ENCODE measurements around the gene HOXB4. TPM values are rescaled to one million over a fixed set of nuclear protein-coding genes. Genes with fewer than 3 reads are reported as not detected.

Gene HOXB4
- total RNA-seq, result 0.53 and 2.6 TPM in 2 replicates

GRCh38 chr17:48577946-48578615 is at the start of gene HOXB4:
Gene HOXB4 (minus strand): TSS chr17:48578350. CDS start chr17:48578319, 31 bp downstream.

GRCh38 chr17:48626245-48627117 is 48.3 kb upstream of the HOXB4 start, which contains the start of gene HOXB9:
Gene HOXB9 (minus strand): TSS chr17:48626358. CDS start chr17:48626269, 89 bp downstream.

DNA sequence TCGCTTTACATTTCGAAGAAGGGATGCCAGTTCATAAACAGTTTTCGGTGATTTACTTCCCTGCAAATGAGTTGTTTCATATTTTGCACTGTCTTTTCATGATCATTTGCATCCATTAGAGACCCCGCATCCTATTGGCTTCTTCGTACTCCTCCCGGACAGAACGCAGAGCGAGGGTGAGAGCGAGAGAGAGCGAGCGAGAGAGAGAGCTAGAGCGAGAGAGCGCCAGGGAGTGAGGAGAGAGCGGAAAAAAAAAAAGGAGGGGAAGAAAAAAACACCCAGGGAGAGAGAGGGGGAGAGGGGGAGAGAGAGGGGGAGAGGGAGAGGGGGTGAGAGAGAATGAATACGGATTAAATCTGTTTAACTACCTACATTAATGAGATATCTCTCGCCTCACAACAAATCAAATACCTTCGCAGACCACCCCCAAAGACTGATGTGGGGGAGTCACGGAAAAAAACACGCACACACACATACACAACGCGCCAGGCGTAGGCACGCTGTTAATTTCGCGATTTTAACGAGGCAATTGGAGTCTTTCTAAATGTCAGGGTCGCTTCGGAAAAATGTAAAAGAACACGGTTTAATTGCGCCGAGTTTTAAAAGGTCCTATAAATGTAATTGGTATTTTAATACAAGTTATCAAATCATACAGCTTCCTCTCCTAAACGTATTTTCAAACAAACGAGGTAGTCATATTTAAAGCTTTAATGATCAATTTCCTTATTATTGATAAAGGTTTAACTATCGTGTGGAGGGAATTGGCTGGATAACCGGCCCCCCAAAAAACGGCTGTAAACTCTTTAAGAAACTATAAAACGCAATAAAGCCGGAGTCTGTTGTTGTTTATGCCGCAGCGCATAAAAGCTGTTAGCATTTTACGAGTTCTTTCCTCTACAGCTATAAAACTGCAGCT is 37.2 kb upstream of the HOXB4 start, which contains the start of gene HOXB8:
Gene HOXB8, minus strand, starts transcription at position 246 of the 916 bp plus-strand sequence. CDS start 588 bp downstream, outside the sequence.

GRCh38 chr17:48610282-48611211 is 32.4 kb upstream of the HOXB4 start, which contains the start of gene HOXB7:
Gene HOXB7 (minus strand): TSS chr17:48611017. CDS start chr17:48610918, 99 bp downstream.

GRCh38 chr17:48604770-48605329 is 26.7 kb upstream of the HOXB4 start, which contains the start of gene HOXB6:
Gene HOXB6 (minus strand): TSS chr17:48604986. CDS start chr17:48598150, 6,836 bp downstream.

GRCh38 chr17:48593126-48593829 is 15.1 kb upstream of the HOXB4 start, which contains the start of gene HOXB5:
Gene HOXB5 (minus strand): TSS chr17:48593779. CDS start chr17:48593682, 97 bp downstream.

GRCh38 chr17:48589831-48590606 is 11.9 kb upstream of the HOXB4 start, which contains the start of gene HOXB3:
Gene HOXB3 (minus strand): TSS chr17:48590241. CDS start chr17:48552474, 37,767 bp downstream.

DNA sequence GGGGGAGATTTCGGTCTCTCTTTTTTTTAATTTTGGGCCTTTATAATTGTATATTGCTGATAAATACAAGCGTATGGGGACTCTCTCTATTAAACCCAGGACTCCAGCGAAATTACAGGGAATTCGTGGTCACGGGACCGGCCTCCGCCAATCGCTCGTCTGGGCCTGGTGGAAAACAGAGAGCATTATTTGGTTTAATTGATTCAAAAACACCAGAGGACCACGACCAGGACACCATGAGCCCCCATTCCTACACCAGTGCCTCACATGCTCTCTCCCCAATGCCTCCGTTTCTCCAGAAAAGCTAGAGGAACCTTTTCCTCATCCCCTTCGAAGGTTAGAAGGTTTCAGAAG is 33.2 kb downstream of the HOXB4 start, which contains the start of gene HOXB2:
Gene HOXB2, minus strand, starts transcription at position 88 of the 354 bp plus-strand sequence. CDS start 198 bp downstream, outside the sequence.

GRCh38 chr17:48530887-48531272 is 47.3 kb downstream of the HOXB4 start, which contains the start of gene HOXB1:
Gene HOXB1 (minus strand): TSS chr17:48531011. CDS start chr17:48530904, 107 bp downstream.

Other genes with a start within 250 kb of the HOXB4 start
- not detected in 2 replicates for gene SKAP1, start 148.1 kb downstream of the HOXB4 start, total RNA-seq
- not detected in 2 replicates for gene HOXB1, start 47.3 kb downstream of the HOXB4 start, total RNA-seq
- gene HOXB2, start 33.2 kb downstream of the HOXB4 start, total RNA-seq, result 16.7 and 20.8 TPM in 2 replicates
- 5.5 and 6.4 TPM in 2 replicates for gene HOXB3, start 11.9 kb upstream of the HOXB4 start, total RNA-seq
- 0.18 TPM in 1 of 2 replicates, not detected in the other for gene HOXB5, start 15.4 kb upstream of the HOXB4 start, total RNA-seq
- gene HOXB6, start 26.6 kb upstream of the HOXB4 start, total RNA-seq, result 2.8 and 11.0 TPM in 2 replicates
- 7.1 and 7.8 TPM in 2 replicates for gene HOXB7, start 32.7 kb upstream of the HOXB4 start, total RNA-seq
- not detected in 2 replicates for gene HOXB8, start 36.9 kb upstream of the HOXB4 start, total RNA-seq
- 0.71 TPM in 1 of 2 replicates, not detected in the other for gene HOXB9, start 48.0 kb upstream of the HOXB4 start, total RNA-seq
- not detected in 2 replicates for gene PRAC1, start 144.2 kb upstream of the HOXB4 start, total RNA-seq
- not detected in 2 replicates for gene PRAC2, start 144.8 kb upstream of the HOXB4 start, total RNA-seq
- gene HOXB13, start 150.4 kb upstream of the HOXB4 start, total RNA-seq, result not detected in 2 replicates
- not detected in 2 replicates for gene TTLL6, start 238.9 kb upstream of the HOXB4 start, total RNA-seq